CD14-positive monocyte (primary cell): ENCODE measurements around the gene ARHGAP20. TPM values are rescaled to one million over a fixed set of nuclear protein-coding genes. Genes with fewer than 3 reads are reported as not detected.

ENCODE experiments used
- DNase-seq, 3 donors: peaks; one replicate each; pipeline ENCODE4 v3.0.0-alpha.2; 2011 to 2022
- H2AFZ ChIP-seq: 2 replicates; pipeline ENCODE4 v1.6.0; 2012; ENCODE audit warnings: mild to moderate bottlenecking, low read depth, low read length, inconsistent platforms; ENCODE audit not compliant: insufficient read depth, poor library complexity, severe bottlenecking
- H3K27ac ChIP-seq, 2 donors: 1 replicate in 1 of 2; 2 replicates in 1 of 2; pipeline ENCODE4 v1.5.1; 2012 to 2013; ENCODE audit warnings: low read length in 2 of 2, control low read depth in 1 of 2, inconsistent platforms in 1 of 2, low read depth in 1 of 2, mild to moderate bottlenecking in 1 of 2
- H3K27me3 ChIP-seq, 2 donors: one replicate each; pipeline versions ENCODE4 v1.6.0 to v1.6.1; 2011 to 2013; ENCODE audit warnings: low read length in 2 of 2; ENCODE audit not compliant: control insufficient read depth in 2 of 2, insufficient read depth in 2 of 2
- H3K36me3 ChIP-seq, 2 donors: replicated peaks in 1 of 2; 1 replicate in 1 of 2; 2 replicates in 1 of 2; pipeline versions ENCODE4 v1.5.1 to v1.6.1; 2012 to 2013; ENCODE audit warnings: low read length in 2 of 2, control low read depth in 1 of 2, inconsistent platforms in 1 of 2, mild to moderate bottlenecking in 1 of 2; ENCODE audit not compliant: insufficient read depth in 2 of 2, control insufficient read depth in 1 of 2
- H3K4me1 ChIP-seq, 2 donors: 1 replicate in 1 of 2; 2 replicates in 1 of 2; pipeline versions ENCODE4 v1.5.1 to v1.6.1; 2012 to 2013; ENCODE audit warnings: low read length in 2 of 2, control low read depth in 1 of 2, inconsistent platforms in 1 of 2, mild to moderate bottlenecking in 1 of 2, moderate library complexity in 1 of 2; ENCODE audit not compliant: insufficient read depth in 2 of 2, control insufficient read depth in 1 of 2
- H3K4me2 ChIP-seq: replicated peaks from 2 replicates; pipeline ENCODE3; 2012; ENCODE audit warnings: low read length, moderate library complexity, mild to moderate bottlenecking; ENCODE audit not compliant: poor library complexity, severe bottlenecking; ENCODE audit errors: extremely low read depth
- H3K4me3 ChIP-seq, 3 experiments: fragments of 200-600 bp in 1 of 3; sonication (generic) in 1 of 3; replicated peaks in 1 of 3; 1 replicate in 2 of 3; 2 replicates in 1 of 3; pipeline ENCODE4 v1.5.1; 2011 to 2013; ENCODE audit warnings: low read length in 3 of 3, mild to moderate bottlenecking in 3 of 3, control low read depth in 2 of 3, low read depth in 2 of 3, inconsistent platforms in 1 of 3, moderate library complexity in 1 of 3
- H3K79me2 ChIP-seq: 2 replicates; pipeline ENCODE4 v1.6.0; 2012; ENCODE audit warnings: mild to moderate bottlenecking, control low read depth, inconsistent platforms, low read length, moderate library complexity; ENCODE audit not compliant: insufficient read depth
- H3K9ac ChIP-seq: 2 replicates; pipeline ENCODE4 v1.6.0; 2017; ENCODE audit warnings: low read length, mild to moderate bottlenecking; ENCODE audit not compliant: insufficient read depth, poor library complexity, severe bottlenecking
- H3K9me3 ChIP-seq, 2 donors: replicated peaks in 1 of 2; 1 replicate in 1 of 2; 2 replicates in 1 of 2; pipeline versions ENCODE4 v1.5.1 to v1.6.1; 2012 to 2013; ENCODE audit warnings: low read length in 2 of 2, control low read depth in 1 of 2; ENCODE audit not compliant: control insufficient read depth in 1 of 2, insufficient read depth in 1 of 2
- H4K20me1 ChIP-seq: 2 replicates; pipeline ENCODE4 v1.6.0; 2012; ENCODE audit warnings: mild to moderate bottlenecking, low read length, control low read depth, moderate library complexity; ENCODE audit not compliant: insufficient read depth
- H3K27ac Mint-ChIP-seq, 7 donors: one replicate each; pipeline ENCODE4 v1.8.0; 2020; ENCODE audit warnings: mild to moderate bottlenecking in 7 of 7, mixed read lengths in 7 of 7, moderate library complexity in 6 of 7, inconsistent platforms in 2 of 7
- H3K27me3 Mint-ChIP-seq, 3 donors: one replicate each; pipeline ENCODE4 v1.8.0; 2021 to 2022; ENCODE audit warnings: low read depth in 3 of 3, mild to moderate bottlenecking in 3 of 3, mixed read lengths in 3 of 3, moderate library complexity in 3 of 3, inconsistent platforms in 1 of 3
- H3K36me3 Mint-ChIP-seq, 2 donors: one replicate each; pipeline ENCODE4 v1.8.0; 2020; ENCODE audit warnings: mixed read lengths in 2 of 2, inconsistent platforms in 1 of 2, mild to moderate bottlenecking in 1 of 2
- H3K4me1 Mint-ChIP-seq: one replicate; pipeline ENCODE4 v1.8.0; 2020; ENCODE audit warnings: mild to moderate bottlenecking, mixed read lengths
- H3K4me3 Mint-ChIP-seq, 2 donors: one replicate each; pipeline ENCODE4 v1.8.0; 2020; ENCODE audit warnings: mild to moderate bottlenecking in 2 of 2, mixed read lengths in 2 of 2, moderate library complexity in 1 of 2
- H3K9me3 Mint-ChIP-seq, 7 donors: one replicate each; pipeline ENCODE4 v1.8.0; 2020 to 2022; ENCODE audit warnings: mixed read lengths in 7 of 7, mild to moderate bottlenecking in 6 of 7, moderate library complexity in 6 of 7, inconsistent platforms in 2 of 7
- CTCF ChIP-seq: fragments of 200-600 bp; IDR thresholded peaks from one replicate; pipeline ENCODE4 v1.8.0; 2022; ENCODE audit warnings: antibody characterized with exemption, mild to moderate bottlenecking
- WGBS: methylation state at CpG from one replicate; pipeline ENCODE4 v1.1.5; 2013; ENCODE audit warnings: missing lambda C conversion rate; ENCODE audit not compliant: insufficient coverage; 5-methylcytosine and 5-hydroxymethylcytosine counted together
- intact Hi-C, 2 donors: fragments of 100-400 bp; cut with micrococcal nuclease; formaldehyde crosslinking; loops; one replicate each; pipeline versions ENCODE4 v1.15.0 to v1.15.1; 2023
- polyA plus RNA-seq, 3 donors: library from polyadenylated mRNA; depleted of rRNA in 1 of 3; unstranded in 2 of 3; stranded (reverse) in 1 of 3; fragments of 300-500 nt in 2 of 3; fragments of >200 nt in 1 of 3; fragmentation: Illumina TruSeq in 2 of 3; gene quantifications; 1 replicate in 2 of 3; 2 replicates in 1 of 3; pipeline ENCODE4 v1.2.3, GENCODE V29; 2012 to 2021

ARHGAP20 gene
- polyA plus RNA-seq, 3 donors = 0.04 TPM; not detected in 2

- WGBS = 92% methylated on average over 2 of the region's 4 CpGs
- H3K27ac Mint-ChIP-seq = no peak overlapping the region
These were observed 22.9 kb downstream of the ARHGAP20 start for GRCh38 chr11:110689306-110689705.

GRCh38 chr11:110679323-110679975, 32.8 kb downstream of the ARHGAP20 start:
- no peak overlapping the region for H3K9ac ChIP-seq
- Mint-ChIP-seq H3K4me3 (no peak overlapping the region), H3K27me3 (no peaks in the 10 kb centered on the region), H3K36me3 (no peaks in the 10 kb centered on the region), H3K27ac (no peak overlapping the region), H3K9me3 (peaks cover 0 to 10% (median 4%) of the 10 kb centered on the region in 7 donors), H3K4me1 (no peaks in the 10 kb centered on the region)
- H3K27ac ChIP-seq = no peak overlapping the region
- no peak overlapping the region for H3K4me3 ChIP-seq
- H3K4me1 ChIP-seq = no peaks in the 10 kb centered on the region
- no peaks in the 10 kb centered on the region for H4K20me1 ChIP-seq
- no peaks in the 10 kb centered on the region for H3K79me2 ChIP-seq
- no peaks in the 10 kb centered on the region for H3K27me3 ChIP-seq
- peaks cover 0 to 7% of the 10 kb centered on the region in 2 donors for H3K9me3 ChIP-seq
- no peak overlapping the region for H2AFZ ChIP-seq
- WGBS = no CpG with 5 or more reads among the region's 2 CpGs
- intact Hi-C loops = no loop called here
- no peaks in the 10 kb centered on the region for H3K36me3 ChIP-seq
- DNase-seq = no peak
- no peak overlapping the region for H3K4me2 ChIP-seq
- TF ChIP-seq CTCF = no peak

More at GRCh38 chr11:110689306-110689705, 22.9 kb downstream of the ARHGAP20 start:
- no peak for TF ChIP-seq CTCF
- no peak overlapping the region for H3K4me3 Mint-ChIP-seq
- Histone ChIP-seq H3K4me3 (no peak overlapping the region), H3K9me3 (no peaks in the 10 kb centered on the region), H3K27ac (no peak overlapping the region), H4K20me1 (no peaks in the 10 kb centered on the region), H3K79me2 (no peaks in the 10 kb centered on the region), H3K9ac (no peak overlapping the region), H3K4me1 (no peaks in the 10 kb centered on the region), H3K4me2 (no peak overlapping the region), H3K36me3 (no peaks in the 10 kb centered on the region), H3K27me3 (no peaks in the 10 kb centered on the region), H2AFZ (no peak overlapping the region)
- intact Hi-C loops = no loop called here
- H3K27me3 Mint-ChIP-seq = peaks cover 0 to 2% (median 0%) of the 10 kb centered on the region in 3 donors
- no peaks in the 10 kb centered on the region for H3K4me1 Mint-ChIP-seq
- no peak for DNase-seq
- no peaks in the 10 kb centered on the region for H3K36me3 Mint-ChIP-seq
- no peaks in the 10 kb centered on the region for H3K9me3 Mint-ChIP-seq
